ENCODE measurements around the gene SLC22A25.
"Not testable (repeated sequence)": the region's sequence is repeated elsewhere in the genome, so short reads cannot be mapped to it uniquely, and the experiment has no call there.

Gene SLC22A25

DNA sequence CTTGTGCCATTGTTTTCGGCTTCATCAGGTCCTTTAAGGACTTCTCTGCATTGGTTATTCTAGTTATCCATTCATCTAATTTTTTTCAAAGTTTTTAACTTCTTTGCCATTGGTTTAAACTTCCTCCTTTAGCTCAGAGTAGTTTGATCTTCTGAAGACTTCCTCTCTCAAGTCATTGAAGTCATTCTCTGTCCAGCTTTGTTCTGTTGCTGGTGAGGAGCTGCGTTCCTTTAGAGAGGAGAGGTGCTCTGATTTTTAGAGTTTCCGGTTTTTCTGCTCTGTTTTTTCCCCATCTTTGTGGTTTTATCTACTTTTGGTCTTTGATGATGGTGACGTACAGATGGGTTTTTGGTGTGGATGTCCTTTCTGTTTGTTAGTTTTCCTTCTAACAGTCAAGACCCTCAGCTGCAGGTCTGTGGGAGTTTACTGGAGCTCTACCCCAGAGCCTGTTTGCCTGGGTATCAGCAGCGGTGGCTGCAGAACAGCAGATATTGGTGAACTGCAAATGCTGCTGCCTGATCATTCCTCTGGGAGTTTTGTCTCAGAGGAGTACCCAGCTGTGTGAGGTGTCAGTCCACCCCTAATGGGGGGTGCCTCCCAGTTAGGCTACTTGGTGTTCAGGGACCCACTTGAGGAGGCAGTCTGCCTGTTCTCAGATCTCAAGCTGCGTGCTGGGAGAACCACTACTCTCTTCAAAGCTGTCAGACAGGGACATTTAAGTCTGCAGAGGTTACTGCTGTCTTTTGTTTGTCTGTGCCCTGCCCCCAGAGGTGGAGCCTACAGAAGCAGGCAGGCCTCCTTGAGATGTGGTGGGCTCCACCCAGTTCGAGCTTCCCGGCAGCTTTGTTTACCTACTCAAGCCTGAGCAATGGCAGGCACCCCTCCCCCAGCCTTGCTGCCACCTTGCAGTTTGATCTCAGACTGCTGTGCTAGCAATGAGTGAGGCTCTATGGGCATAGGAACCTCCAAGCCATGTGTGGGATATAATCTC, 7.6 kb downstream of the SLC22A25 start:
- DNase-seq (ENCODE audit: low read depth, low spot score): not testable (repeated sequence)

DNA sequence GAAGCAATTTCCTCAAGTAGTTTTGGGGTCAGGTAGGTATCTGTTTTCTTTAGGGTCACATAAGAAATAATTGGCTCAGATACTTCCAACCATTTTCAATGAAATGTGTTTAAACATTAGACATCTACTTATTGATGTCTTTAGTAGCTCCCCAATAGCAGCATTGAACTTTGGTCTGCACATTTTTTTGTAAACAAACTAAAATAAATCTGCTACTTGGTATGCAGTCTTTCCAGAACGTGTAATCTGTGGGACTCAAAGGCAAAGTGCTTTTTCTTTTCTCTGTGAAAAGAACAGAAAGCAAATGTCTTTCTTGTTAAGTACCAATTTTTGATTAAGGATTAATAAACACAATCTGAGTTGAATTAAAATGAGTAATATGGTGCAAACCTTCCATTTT, 13.6 kb downstream of the SLC22A25 start:
- no peak for DNase-seq (ENCODE audit: low read depth, low spot score)

DNA sequence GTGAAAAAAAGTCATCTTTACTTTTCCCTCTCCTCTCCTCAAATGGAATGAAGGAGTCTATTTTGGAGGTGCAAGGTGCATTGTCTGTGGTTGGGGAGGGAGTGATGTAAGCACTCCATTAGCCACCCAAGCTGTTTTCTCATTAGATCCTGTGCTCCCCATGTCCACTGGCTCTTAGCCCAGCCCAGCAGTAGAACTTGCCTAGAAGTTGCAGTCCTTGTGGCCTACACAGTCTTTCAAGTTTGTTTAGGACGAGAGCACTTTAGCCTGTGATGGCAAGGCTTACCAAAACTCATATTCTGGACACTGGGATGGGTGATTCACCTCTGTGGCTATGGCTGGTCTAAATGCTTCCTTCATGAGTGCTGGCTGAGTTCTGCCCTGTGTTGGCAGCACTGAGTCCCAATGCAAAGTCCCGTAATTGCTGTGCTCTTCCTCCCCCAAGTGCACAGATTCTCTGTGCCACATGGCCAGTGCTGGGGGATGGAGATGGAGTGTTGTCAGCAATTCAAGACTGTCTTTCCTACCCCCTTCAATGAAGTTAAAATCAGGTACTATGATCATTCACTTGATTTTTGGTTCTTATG, 15.8 kb downstream of the SLC22A25 start:
- no peak for DNase-seq (ENCODE audit: low read depth, low spot score)

DNA sequence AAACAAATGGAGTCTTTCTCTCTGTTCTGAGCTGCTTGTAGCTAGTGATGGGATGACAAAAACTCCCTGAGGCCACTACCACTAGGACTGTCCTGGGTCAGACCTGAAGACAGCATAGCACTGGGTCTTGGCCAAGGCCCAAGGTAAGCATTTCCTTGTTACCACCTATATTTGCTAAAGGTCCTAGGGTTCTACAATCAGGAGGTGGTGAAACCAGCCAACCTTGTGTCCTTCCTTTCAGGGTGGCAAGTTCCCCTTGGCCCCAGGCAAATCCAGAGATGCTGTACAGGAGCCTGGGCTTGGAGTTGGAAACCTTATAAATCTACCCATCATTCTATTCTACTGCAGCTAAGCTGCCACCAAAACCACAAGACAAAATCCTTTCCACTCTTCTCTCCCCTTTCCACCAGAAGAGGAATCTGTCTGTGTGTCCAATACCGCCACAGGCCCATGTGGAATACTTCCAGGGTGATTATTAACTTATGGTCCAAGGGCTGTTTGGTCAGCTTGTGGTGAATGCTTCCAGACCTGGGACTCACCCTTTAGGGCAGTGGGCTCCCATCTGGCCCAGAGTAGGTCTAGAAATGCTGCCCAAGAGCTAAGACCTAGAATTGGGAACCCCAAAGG, 16.8 kb downstream of the SLC22A25 start:
- no peak for DNase-seq (ENCODE audit: low read depth, low spot score)

- no peak for DNase-seq (ENCODE audit: low read depth, low spot score)
Measured at GRCh38 chr11:63214093-63214492, 29.3 kb downstream of the SLC22A25 start.

- peak; percentile 31 for DNase-seq (ENCODE audit: low read depth, low spot score)
Measured at GRCh38 chr11:63212742-63213141, 30.7 kb downstream of the SLC22A25 start.

DNA sequence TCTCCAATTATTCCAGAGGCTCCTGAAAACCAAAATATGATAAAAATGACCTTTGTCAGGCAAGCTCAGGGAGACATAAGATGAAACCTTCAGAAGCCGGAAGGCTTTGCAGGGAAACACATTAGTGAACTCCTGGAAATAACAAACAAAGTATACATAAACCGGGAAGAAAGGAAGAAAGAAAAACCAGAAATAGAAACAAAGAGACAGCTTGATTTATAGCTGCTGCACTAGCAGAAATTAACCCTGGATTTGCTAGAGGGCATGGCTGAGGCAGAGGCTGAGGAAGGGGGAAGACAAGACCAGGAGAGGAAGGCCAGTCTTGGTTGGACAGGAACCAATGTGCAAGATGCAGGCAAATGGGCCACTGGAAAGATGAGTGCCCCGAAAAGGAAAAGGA, 33.3 kb downstream of the SLC22A25 start:
- no peak for DNase-seq (ENCODE audit: low read depth, low spot score)

All from ELF-1 (cell line).